Transverse colon (tissue), 3 donors: Measurements from ENCODE around the gene RGS9.

Experiments used
- CTCF ChIP-seq, 5 experiments: fragments of 200-600 bp in 3 of 5; fragments of 450-650 bp in 2 of 5; sonication (generic) in 3 of 5; IDR thresholded peaks; 1 replicate in 2 of 5; 2 replicates in 3 of 5; pipeline ENCODE4 v1.5.1; 2016 to 2017; ENCODE audit warnings: antibody characterized with exemption in 5 of 5, inconsistent platforms in 3 of 5, mild to moderate bottlenecking in 2 of 5, moderate library complexity in 1 of 5
- POLR2A ChIP-seq: fragments of 450-650 bp; IDR thresholded peaks from one replicate; pipeline ENCODE4 v1.6.1; 2016; ENCODE audit warnings: antibody characterized with exemption, mild to moderate bottlenecking, moderate library complexity

GRCh38 chr17:65220732-65221131, 83.6 kb downstream of the RGS9 start:
- TF ChIP-seq POLR2A, result no peak
- TF ChIP-seq CTCF (IDR thresholded peaks at IDR 0.05), result no peak
